Measurements from ENCODE around the gene HEBP1.
"Not testable (repeated sequence)": the region's sequence is repeated elsewhere in the genome, so short reads cannot be mapped to it uniquely, and the experiment has no call there.

The HEBP1 gene

GRCh38 chr12:12999959-13000615 is at the start of gene HEBP1:
Gene HEBP1 (minus strand): TSS chr12:13000265. CDS start chr12:13000114, 151 bp downstream.
- Mint-ChIP-seq H3K36me3 (ENCODE audit: low read depth) (peaks cover 27% of the 10 kb centered on the region), H3K27ac (peak within 1 kb of the TSS; percentile 99), H3K9me3 (no peaks in the 10 kb centered on the region), H3K27me3 (no peaks in the 10 kb centered on the region), H3K4me1 (ENCODE audit: low read depth) (peaks cover 63% of the 10 kb centered on the region), H3K4me3 (peak within 1 kb of the TSS; percentile 95)
- intact Hi-C loops (cut with micrococcal nuclease): loop anchor here (1.0 to 2.0 kb wide), 3 partner anchors 45 to 196 kb away; partner anchors contain the start of genes EMP1 and FAM234B

- Mint-ChIP-seq H3K27me3 (no peaks in the 10 kb centered on the region), H3K4me1 (ENCODE audit: low read depth) (peaks cover 11% of the 10 kb centered on the region), H3K36me3 (ENCODE audit: low read depth) (peaks cover 8% of the 10 kb centered on the region), H3K9me3 (peaks cover 38% of the 10 kb centered on the region), H3K4me3 (no peak overlapping the region), H3K27ac (no peak overlapping the region)
- intact Hi-C loops (cut with micrococcal nuclease): loop anchor here (10.0 kb wide), 1 partner anchor 45 kb away; no protein-coding TSS in a partner anchor
These were observed 49.8 kb upstream of the HEBP1 start for GRCh38 chr12:13049816-13050215.

- Mint-ChIP-seq H3K27me3 (peaks cover 12% of the 10 kb centered on the region), H3K9me3 (peaks cover 10% of the 10 kb centered on the region), H3K27ac (no peak overlapping the region), H3K4me1 (ENCODE audit: low read depth) (peaks cover 18% of the 10 kb centered on the region), H3K4me3 (no peak overlapping the region), H3K36me3 (ENCODE audit: low read depth) (peaks cover 6% of the 10 kb centered on the region)
- intact Hi-C loops (cut with micrococcal nuclease): loop anchor here (10.0 kb wide), 1 partner anchor 48 kb away; no protein-coding TSS in a partner anchor
These were observed 46.9 kb upstream of the HEBP1 start for GRCh38 chr12:13046964-13047363.

- intact Hi-C loops (cut with micrococcal nuclease): loop anchor here (2.0 to 10.0 kb wide), 2 partner anchors 45 to 49 kb away; partner anchors contain the start of gene HEBP1
- no peak overlapping the region for H3K4me3 Mint-ChIP-seq
- H3K9me3 Mint-ChIP-seq: peaks cover 10% of the 10 kb centered on the region
- peaks cover 6% of the 10 kb centered on the region for H3K36me3 Mint-ChIP-seq (ENCODE audit: low read depth)
- H3K4me1 Mint-ChIP-seq (ENCODE audit: low read depth): peaks cover 14% of the 10 kb centered on the region
- H3K27ac Mint-ChIP-seq: no peak overlapping the region
- peaks cover 16% of the 10 kb centered on the region for H3K27me3 Mint-ChIP-seq
These were observed 45.8 kb upstream of the HEBP1 start for GRCh38 chr12:13045816-13046215.

GRCh38 chr12:13044906-13045299 is 44.8 kb upstream of the HEBP1 start:
- intact Hi-C loops (cut with micrococcal nuclease): loop anchor here (2.0 to 10.0 kb wide), 3 partner anchors 44 to 167 kb away; partner anchors contain the start of gene HEBP1
- H3K4me3 Mint-ChIP-seq: peak overlapping the region; percentile 88
- H3K27me3 Mint-ChIP-seq: peaks cover 16% of the 10 kb centered on the region
- peaks cover 22% of the 10 kb centered on the region for H3K4me1 Mint-ChIP-seq (ENCODE audit: low read depth)
- peak overlapping the region; percentile 82 for H3K27ac Mint-ChIP-seq
- peaks cover 6% of the 10 kb centered on the region for H3K36me3 Mint-ChIP-seq (ENCODE audit: low read depth)
- peaks cover 10% of the 10 kb centered on the region for H3K9me3 Mint-ChIP-seq

- H3K4me3 Mint-ChIP-seq: peak within 1 kb of the TSS; percentile 88
- H3K9me3 Mint-ChIP-seq: peaks cover 10% of the 10 kb centered on the region
- H3K36me3 Mint-ChIP-seq (ENCODE audit: low read depth): peaks cover 6% of the 10 kb centered on the region
- intact Hi-C loops (cut with micrococcal nuclease): loop anchor here (2.0 to 10.0 kb wide), 3 partner anchors 43 to 168 kb away; partner anchors contain the start of gene HEBP1
- H3K4me1 Mint-ChIP-seq (ENCODE audit: low read depth): peaks cover 28% of the 10 kb centered on the region
- peak within 1 kb of the TSS; percentile 82 for H3K27ac Mint-ChIP-seq
- H3K27me3 Mint-ChIP-seq: peaks cover 16% of the 10 kb centered on the region
These were observed 44.2 kb upstream of the HEBP1 start, which contains the start of gene FAM234B for GRCh38 chr12:13044002-13044905. Gene FAM234B (plus strand): TSS chr12:13044381. CDS start chr12:13044404, 23 bp downstream.

GRCh38 chr12:13042666-13043230 is 42.7 kb upstream of the HEBP1 start:
- intact Hi-C loops (cut with micrococcal nuclease): loop anchor here (5.0 to 10.0 kb wide), 2 partner anchors 52 to 170 kb away; no protein-coding TSS in a partner anchor
- H3K9me3 Mint-ChIP-seq: no peaks in the 10 kb centered on the region
- H3K27ac Mint-ChIP-seq: no peak overlapping the region
- no peak overlapping the region for H3K4me3 Mint-ChIP-seq
- H3K4me1 Mint-ChIP-seq (ENCODE audit: low read depth): peaks cover 29% of the 10 kb centered on the region
- H3K36me3 Mint-ChIP-seq (ENCODE audit: low read depth): peaks cover 6% of the 10 kb centered on the region
- H3K27me3 Mint-ChIP-seq: peaks cover 16% of the 10 kb centered on the region

GRCh38 chr12:13041224-13041623 is 41.2 kb upstream of the HEBP1 start:
- Mint-ChIP-seq H3K9me3 (no peaks in the 10 kb centered on the region), H3K4me3 (no peak overlapping the region), H3K36me3 (ENCODE audit: low read depth) (peaks cover 6% of the 10 kb centered on the region), H3K4me1 (ENCODE audit: low read depth) (peaks cover 29% of the 10 kb centered on the region), H3K27me3 (peaks cover 16% of the 10 kb centered on the region), H3K27ac (peak overlapping the region; percentile 4)
- intact Hi-C loops (cut with micrococcal nuclease): loop anchor here (5.0 to 10.0 kb wide), 2 partner anchors 54 to 171 kb away; no protein-coding TSS in a partner anchor

- peaks cover 5% of the 10 kb centered on the region for H3K36me3 Mint-ChIP-seq (ENCODE audit: low read depth)
- H3K4me3 Mint-ChIP-seq: no peak overlapping the region
- intact Hi-C loops (cut with micrococcal nuclease): no loop called here
- H3K27me3 Mint-ChIP-seq: peaks cover 16% of the 10 kb centered on the region
- no peaks in the 10 kb centered on the region for H3K9me3 Mint-ChIP-seq
- H3K27ac Mint-ChIP-seq: peak overlapping the region; percentile 54
- H3K4me1 Mint-ChIP-seq (ENCODE audit: low read depth): peaks cover 23% of the 10 kb centered on the region
These were observed 39.4 kb upstream of the HEBP1 start for GRCh38 chr12:13039328-13039956.

- Mint-ChIP-seq H3K27me3 (peaks cover 12% of the 10 kb centered on the region), H3K27ac (peak overlapping the region; percentile 54), H3K4me3 (no peak overlapping the region), H3K9me3 (no peaks in the 10 kb centered on the region), H3K36me3 (ENCODE audit: low read depth) (no peaks in the 10 kb centered on the region), H3K4me1 (ENCODE audit: low read depth) (peaks cover 19% of the 10 kb centered on the region)
- intact Hi-C loops (cut with micrococcal nuclease): no loop called here
These were observed 38.6 kb upstream of the HEBP1 start for GRCh38 chr12:13038491-13039161.

- peaks cover 4% of the 10 kb centered on the region for H3K27me3 Mint-ChIP-seq
- H3K9me3 Mint-ChIP-seq: no peaks in the 10 kb centered on the region
- no peak overlapping the region for H3K4me3 Mint-ChIP-seq
- H3K36me3 Mint-ChIP-seq (ENCODE audit: low read depth): no peaks in the 10 kb centered on the region
- H3K4me1 Mint-ChIP-seq (ENCODE audit: low read depth): peaks cover 19% of the 10 kb centered on the region
- H3K27ac Mint-ChIP-seq: no peak overlapping the region
- intact Hi-C loops (cut with micrococcal nuclease): no loop called here
These were observed 36.8 kb upstream of the HEBP1 start for GRCh38 chr12:13036881-13037280.

GRCh38 chr12:13035335-13035734 is 35.3 kb upstream of the HEBP1 start:
- H3K4me3 Mint-ChIP-seq; H3K27me3 Mint-ChIP-seq; H3K36me3 Mint-ChIP-seq (ENCODE audit: low read depth); H3K9me3 Mint-ChIP-seq; H3K27ac Mint-ChIP-seq; intact Hi-C loops (cut with micrococcal nuclease): not testable (repeated sequence)
- H3K4me1 Mint-ChIP-seq (ENCODE audit: low read depth): peaks cover 11% of the 10 kb centered on the region

- Mint-ChIP-seq H3K9me3 (no peaks in the 10 kb centered on the region), H3K4me1 (ENCODE audit: low read depth) (no peaks in the 10 kb centered on the region), H3K4me3 (no peak overlapping the region), H3K36me3 (ENCODE audit: low read depth) (no peaks in the 10 kb centered on the region), H3K27ac (no peak overlapping the region), H3K27me3 (no peaks in the 10 kb centered on the region)
- intact Hi-C loops (cut with micrococcal nuclease): no loop called here
These were observed 33.4 kb upstream of the HEBP1 start for GRCh38 chr12:13033476-13033875.

Data from dendritic cell treated with granulocyte-macrophage colony-stimulating factor and Interleukin-4, amounts not matched to agents 40 ng/mL and 50 ng/mL, for 4 days (primary cell).